MCF 10A (cell line): Measurements from ENCODE around the gene BPIFB3. TPM values are rescaled to one million over a fixed set of nuclear protein-coding genes. Genes with fewer than 3 reads are reported as not detected.

Experiments used
- BruUV-seq: library from RNA; stranded (reverse); fragments of 400-500 nt; replicated peaks from 2 replicates; lab custom pipeline; 2021; lab: Mats Ljungman, UMichigan
- CTCF ChIA-PET: fragments of 300-600 bp; sonication (Branson Sonifier 250); formaldehyde crosslinking; extraction: SDS; loops from one replicate; lab custom pipeline; 2021; ENCODE audit warnings: antibody characterized with exemption, inconsistent platforms; lab: Yijun Ruan, JAX
- POLR2A ChIA-PET: fragments of 300-600, 350-650 bp; sonication (Branson Sonifier 250); formaldehyde crosslinking; extraction: SDS; loops from one replicate; lab custom pipeline; 2020; ENCODE audit warnings: antibody characterized with exemption, inconsistent platforms; lab: Yijun Ruan, JAX
- DNase-seq: peaks from one replicate; pipeline ENCODE4 v3.0.0-alpha.2; 2018; ENCODE audit not compliant: unreplicated experiment
- H3K27ac Mint-ChIP-seq: one replicate; pipeline ENCODE4 v1.8.0; 2022; ENCODE audit warnings: mild to moderate bottlenecking, low read depth, mixed read lengths; ENCODE audit not compliant: unreplicated experiment
- H3K27me3 Mint-ChIP-seq: one replicate; pipeline ENCODE4 v1.8.0; 2022; ENCODE audit warnings: mixed read lengths; ENCODE audit not compliant: insufficient read depth, unreplicated experiment
- H3K36me3 Mint-ChIP-seq: one replicate; pipeline ENCODE4 v1.8.0; 2022; ENCODE audit warnings: mild to moderate bottlenecking, moderate library complexity, mixed read lengths; ENCODE audit not compliant: insufficient read depth, unreplicated experiment
- H3K4me1 Mint-ChIP-seq: one replicate; pipeline ENCODE4 v1.8.0; 2022; ENCODE audit warnings: mixed read lengths; ENCODE audit not compliant: insufficient read depth, unreplicated experiment
- H3K4me3 Mint-ChIP-seq: one replicate; pipeline ENCODE4 v1.8.0; 2022; ENCODE audit warnings: mild to moderate bottlenecking, moderate library complexity, mixed read lengths; ENCODE audit not compliant: unreplicated experiment
- H3K9me3 Mint-ChIP-seq: one replicate; pipeline ENCODE4 v1.8.0; 2022; ENCODE audit warnings: mixed read lengths; ENCODE audit not compliant: unreplicated experiment
- CTCF ChIP-seq: fragments of 200-600 bp; IDR thresholded peaks from one replicate; pipeline ENCODE4 v1.8.0; 2022; ENCODE audit warnings: antibody characterized with exemption, mild to moderate bottlenecking; ENCODE audit not compliant: unreplicated experiment
- intact Hi-C: fragments of 100-400 bp; cut with micrococcal nuclease; formaldehyde crosslinking; loops from 2 replicates; pipeline ENCODE4 v1.14.1; 2022
- total RNA-seq: library from RNA; stranded (reverse); gene quantifications from 2 replicates; pipeline ENCODE4 v1.2.3, GENCODE V29; 2022

Gene BPIFB3
- total RNA-seq, 1 experiment from 2014 or later: not detected

GRCh38 chr20:33028875-33029274 is 24.8 kb upstream of the BPIFB3 start:
- Mint-ChIP-seq H3K4me3 (no peak overlapping the region), H3K27ac (no peak overlapping the region), H3K27me3 (peaks cover 16% of the 10 kb centered on the region), H3K4me1 (no peaks in the 10 kb centered on the region), H3K36me3 (no peaks in the 10 kb centered on the region), H3K9me3 (no peaks in the 10 kb centered on the region)
- intact Hi-C loops: no loop called here
- ChIA-PET POLR2A (interaction anchor here (0.7 kb wide), 1 partner anchor 11 kb away, joined by 3 read pairs; no protein-coding TSS in a partner anchor), CTCF (interaction anchor here (0.9 kb wide), 1 partner anchor 63 kb away, joined by 4 read pairs; no protein-coding TSS in a partner anchor)
- TF ChIP-seq CTCF: no peak
- no peak for DNase-seq
- BruUV-seq: no TSS peak

GRCh38 chr20:33030076-33030475 is 23.6 kb upstream of the BPIFB3 start:
- Mint-ChIP-seq H3K4me3 (no peak overlapping the region), H3K9me3 (no peaks in the 10 kb centered on the region), H3K27me3 (peaks cover 16% of the 10 kb centered on the region), H3K36me3 (no peaks in the 10 kb centered on the region), H3K4me1 (no peaks in the 10 kb centered on the region), H3K27ac (no peak overlapping the region)
- ChIA-PET POLR2A (no interaction called here), CTCF (interaction anchor here (0.6 kb wide), 1 partner anchor 14 kb away, joined by 3 read pairs; no protein-coding TSS in a partner anchor)
- BruUV-seq: no TSS peak
- no peak for DNase-seq
- TF ChIP-seq CTCF: no peak
- intact Hi-C loops: no loop called here

GRCh38 chr20:33030569-33030968 is 23.1 kb upstream of the BPIFB3 start:
- Mint-ChIP-seq H3K4me3 (no peak overlapping the region), H3K4me1 (no peaks in the 10 kb centered on the region), H3K27ac (no peak overlapping the region), H3K9me3 (no peaks in the 10 kb centered on the region), H3K27me3 (peaks cover 16% of the 10 kb centered on the region), H3K36me3 (no peaks in the 10 kb centered on the region)
- intact Hi-C loops: no loop called here
- TF ChIP-seq CTCF: no peak
- POLR2A ChIA-PET: no interaction called here
- BruUV-seq: no TSS peak
- DNase-seq: no peak
- CTCF ChIA-PET: no interaction called here

- Mint-ChIP-seq H3K27me3 (peaks cover 16% of the 10 kb centered on the region), H3K36me3 (no peaks in the 10 kb centered on the region), H3K4me1 (no peaks in the 10 kb centered on the region), H3K9me3 (no peaks in the 10 kb centered on the region), H3K4me3 (no peak within 1 kb of the TSS), H3K27ac (no peak within 1 kb of the TSS)
- ChIA-PET POLR2A (no interaction called here), CTCF (interaction anchor here (1.1 kb wide), 1 partner anchor 35 kb away, joined by 3 read pairs; no protein-coding TSS in a partner anchor)
- intact Hi-C loops: no loop called here
- BruUV-seq: no TSS peak
- no peak for DNase-seq
- no peak for TF ChIP-seq CTCF
Observed at GRCh38 chr20:33031531-33031930, 22.2 kb upstream of the BPIFB3 start, which contains the start of gene BPIFB6. TSS of gene BPIFB6 (plus strand) at chr20:33031648. CDS start at chr20:33031648, 0 bp downstream.
